ENCODE measurements around the gene MCRIP1.

Gene MCRIP1

DNA sequence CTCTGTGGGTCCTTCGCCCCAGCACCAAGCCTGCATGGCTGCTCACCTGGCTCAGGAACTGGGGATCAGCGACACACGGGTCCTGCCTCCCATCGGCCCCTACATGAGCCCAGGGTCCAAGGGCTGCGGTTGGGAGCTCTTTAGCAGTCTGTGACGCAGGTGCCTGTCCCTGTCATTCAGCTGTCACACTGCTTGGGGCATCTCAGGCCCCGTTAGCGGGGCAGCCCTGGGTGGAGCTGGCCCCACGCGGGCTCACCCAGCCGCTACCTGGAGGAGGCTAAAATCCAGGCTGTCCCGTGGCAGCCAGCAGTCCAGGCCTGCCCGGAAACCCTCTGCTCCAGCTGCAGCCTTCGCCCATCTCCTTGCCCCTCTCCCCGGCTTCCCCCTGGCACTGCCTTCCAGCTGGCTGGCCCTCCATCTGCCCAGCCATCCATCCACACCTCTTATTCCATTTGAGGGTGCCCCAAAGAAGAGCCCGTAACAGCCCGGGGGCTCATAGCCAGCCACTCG, 25.8 kb downstream of the MCRIP1 start:
- Histone ChIP-seq H3K27me3 (peaks cover 51 to 76% (median 61%) of the 10 kb centered on the region in 11 experiments), H3K9ac (peak overlapping the region in 1 of 11 experiments; percentile 12; a peak in 2 of 22 replicates), H4K20me1 (peaks cover 0 to 42% (median 0%) of the 10 kb centered on the region in 11 experiments; a peak in 10 of 22 replicates), H3K9me3 (replicated peaks in 1 of 11) (no peaks in the 10 kb centered on the region), H3K4me1 (peaks cover 13 to 64% (median 52%) of the 10 kb centered on the region in 10 experiments; a peak in 19 of 20 replicates), H3K27ac (no peak overlapping the region), H3K4me2 (peak overlapping the region in 9 of 11 experiments; percentile 6 to 84 (median 65); a peak in 16 of 22 replicates), H3K36me3 (no peaks in the 10 kb centered on the region), H3K4me3 (no peak overlapping the region)
- no peak for TF ChIP-seq Cebpa-rat (IDR thresholded peaks at IDR 0.05)

DNA sequence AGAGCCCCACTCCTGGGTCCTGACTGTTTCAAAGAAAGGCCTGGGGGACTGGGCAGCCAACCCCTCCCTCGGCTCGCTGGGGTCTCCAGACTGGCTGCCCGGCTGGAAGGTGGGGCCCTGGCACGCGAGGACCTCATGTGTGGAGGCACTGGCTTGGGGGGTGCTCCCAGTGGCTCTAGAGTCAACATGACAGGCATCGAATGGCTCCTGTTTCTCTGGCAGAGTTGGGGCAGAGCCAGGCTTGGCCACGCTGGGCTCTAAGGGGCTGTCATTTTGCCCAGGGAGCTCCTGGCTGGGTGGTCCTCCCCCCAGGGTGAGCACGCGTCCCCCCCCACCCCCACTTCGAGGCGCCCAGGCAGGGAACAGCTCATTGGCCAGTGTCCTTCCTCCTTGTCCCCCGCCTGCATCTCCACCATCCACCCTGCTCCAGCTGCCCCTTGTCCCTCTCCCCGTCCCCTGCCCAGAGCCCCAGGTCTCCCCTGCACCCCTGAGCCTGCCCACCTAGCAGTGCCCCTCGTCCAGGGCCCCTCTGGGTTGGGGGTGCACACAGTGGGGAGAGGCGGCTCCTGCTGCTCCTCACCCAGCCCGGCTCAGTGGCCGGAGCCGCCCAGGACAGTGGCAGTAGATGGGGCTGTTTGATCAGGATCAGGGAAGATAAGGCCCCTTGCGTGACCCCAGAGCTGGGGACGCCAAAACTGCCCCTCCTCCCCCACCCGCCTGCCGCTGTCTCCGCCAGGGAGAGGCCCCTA, 26.5 kb downstream of the MCRIP1 start:
- H3K4me2 ChIP-seq = peak overlapping the region in 9 of 11 experiments; percentile 6 to 84 (median 65); a peak in 13 of 22 replicates
- no peaks in the 10 kb centered on the region for H3K36me3 ChIP-seq
- H3K9me3 ChIP-seq (replicated peaks in 1 of 11) = peaks cover 0 to under 1% (median 0%) of the 10 kb centered on the region in 11 experiments; a peak in 1 of 22 replicates
- H3K4me1 ChIP-seq = peaks cover 9 to 58% (median 46%) of the 10 kb centered on the region in 10 experiments; a peak in 18 of 20 replicates
- H3K4me3 ChIP-seq = no peak overlapping the region
- no peak for TF ChIP-seq Cebpa-rat (IDR thresholded peaks at IDR 0.05)
- H3K27ac ChIP-seq = no peak overlapping the region
- H3K27me3 ChIP-seq = peaks cover 58 to 83% (median 67%) of the 10 kb centered on the region in 11 experiments
- peaks cover 0 to 40% (median 0%) of the 10 kb centered on the region in 11 experiments; a peak in 10 of 22 replicates for H4K20me1 ChIP-seq
- H3K9ac ChIP-seq = 0 out of 22 replicates have a peak overlapping the region, but pooled peaks of 1 of the 11 experiments have one; percentile 12

DNA sequence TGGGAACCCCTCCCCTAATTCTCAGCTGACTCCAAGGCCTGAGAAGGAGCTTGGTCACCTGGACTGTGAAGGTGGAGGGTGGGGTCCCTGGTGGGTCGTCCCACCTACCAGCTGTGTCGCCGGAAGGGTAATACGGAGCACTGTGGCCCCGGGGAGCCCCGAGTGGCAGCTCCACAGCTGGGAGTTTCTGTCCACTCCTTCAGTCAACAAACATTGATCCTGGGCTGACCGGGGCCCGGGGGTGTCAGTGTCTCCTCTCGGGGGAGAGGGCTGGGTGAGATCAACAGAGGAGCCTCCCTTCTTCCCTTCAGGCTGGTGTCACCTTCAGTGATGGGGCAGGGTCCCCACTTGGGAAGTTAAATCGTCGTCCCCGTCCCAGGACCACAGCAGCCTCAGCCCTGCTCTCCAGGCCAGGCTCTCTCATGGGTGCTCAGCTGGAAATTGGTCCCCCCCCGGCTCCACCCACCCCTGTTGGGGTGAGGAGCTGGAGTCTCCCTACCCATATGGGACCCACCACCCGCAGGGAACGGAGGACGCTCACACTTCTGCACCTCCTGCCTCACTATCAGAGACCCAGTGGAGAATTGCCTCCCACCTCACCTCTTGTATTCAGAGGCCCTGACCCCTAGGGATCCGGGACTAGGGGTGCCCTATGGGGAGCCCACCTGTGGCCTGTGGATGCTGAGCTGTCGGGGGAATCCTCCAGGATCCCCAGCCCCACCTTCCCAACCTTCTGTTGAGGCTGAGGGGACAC, 27.2 kb downstream of the MCRIP1 start:
- Histone ChIP-seq H3K27ac (no peak overlapping the region), H3K4me1 (peaks cover 9 to 50% (median 39%) of the 10 kb centered on the region in 10 experiments; a peak in 18 of 20 replicates), H3K9ac (no peak overlapping the region), H3K9me3 (replicated peaks in 1 of 11) (peaks cover 0 to 8% (median 5%) of the 10 kb centered on the region in 11 experiments; a peak in 8 of 22 replicates), H3K27me3 (peaks cover 65 to 90% (median 74%) of the 10 kb centered on the region in 11 experiments), H3K4me2 (peak overlapping the region in 2 of 11 experiments; percentile 77 to 82; a peak in 2 of 22 replicates), H4K20me1 (peaks cover 0 to 35% (median 0%) of the 10 kb centered on the region in 11 experiments; a peak in 10 of 22 replicates), H3K36me3 (no peaks in the 10 kb centered on the region), H3K4me3 (no peak overlapping the region)
- no peak for TF ChIP-seq Cebpa-rat (IDR thresholded peaks at IDR 0.05)

DNA sequence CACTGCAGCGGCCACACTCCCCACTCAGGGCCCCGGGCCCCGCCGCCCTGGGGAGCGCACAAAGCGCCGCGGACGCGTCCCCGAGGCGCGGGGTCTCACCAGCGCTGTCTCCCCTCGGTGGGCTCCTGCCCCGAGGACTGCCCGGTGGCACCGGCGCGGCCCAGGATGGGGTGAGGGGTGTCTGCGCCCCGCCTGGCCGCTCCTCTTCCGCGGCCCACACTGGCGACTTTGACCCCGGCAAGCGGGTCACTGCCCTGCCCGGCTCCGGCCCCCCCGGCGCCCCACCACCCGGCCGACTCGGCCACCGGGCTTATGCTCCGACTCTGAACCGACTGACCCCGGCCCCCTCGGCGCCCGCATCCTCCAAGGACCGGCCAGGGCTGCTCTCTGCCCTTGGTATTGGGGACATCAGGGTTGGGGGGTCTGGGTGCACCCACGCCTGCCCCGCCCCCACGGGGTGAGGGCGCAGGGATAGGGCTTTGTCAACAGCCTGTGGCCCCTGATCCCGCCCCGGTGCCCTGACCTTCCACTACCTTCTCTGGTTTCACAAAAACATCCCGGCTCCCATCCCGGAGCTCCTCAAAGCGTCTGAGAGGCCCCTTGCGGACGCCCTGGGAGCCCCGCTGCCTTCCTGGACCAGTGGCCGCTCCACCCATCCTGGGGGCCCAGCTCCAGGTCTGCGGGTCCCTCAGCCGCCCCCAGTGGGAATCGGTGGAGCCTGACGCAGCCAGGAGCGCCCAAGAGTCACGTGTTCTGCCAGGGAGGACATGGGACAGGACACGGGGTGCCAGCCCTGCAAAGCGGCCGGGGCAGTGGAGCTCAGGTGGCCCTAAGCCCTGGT, 28.3 kb downstream of the MCRIP1 start:
- no peak for TF ChIP-seq Cebpa-rat (IDR thresholded peaks at IDR 0.05)
- Histone ChIP-seq H3K4me2 (no peak overlapping the region), H3K36me3 (no peaks in the 10 kb centered on the region), H3K4me3 (no peak overlapping the region), H3K9ac (no peak overlapping the region), H3K4me1 (peaks cover 9 to 42% (median 38%) of the 10 kb centered on the region in 10 experiments; a peak in 18 of 20 replicates), H3K9me3 (replicated peaks in 1 of 11) (peaks cover 4 to 18% (median 10%) of the 10 kb centered on the region in 11 experiments; a peak in 21 of 22 replicates), H3K27me3 (peaks cover 76 to 95% (median 85%) of the 10 kb centered on the region in 11 experiments), H4K20me1 (peaks cover 0 to 35% (median 0%) of the 10 kb centered on the region in 11 experiments; a peak in 10 of 22 replicates), H3K27ac (no peak overlapping the region)

DNA sequence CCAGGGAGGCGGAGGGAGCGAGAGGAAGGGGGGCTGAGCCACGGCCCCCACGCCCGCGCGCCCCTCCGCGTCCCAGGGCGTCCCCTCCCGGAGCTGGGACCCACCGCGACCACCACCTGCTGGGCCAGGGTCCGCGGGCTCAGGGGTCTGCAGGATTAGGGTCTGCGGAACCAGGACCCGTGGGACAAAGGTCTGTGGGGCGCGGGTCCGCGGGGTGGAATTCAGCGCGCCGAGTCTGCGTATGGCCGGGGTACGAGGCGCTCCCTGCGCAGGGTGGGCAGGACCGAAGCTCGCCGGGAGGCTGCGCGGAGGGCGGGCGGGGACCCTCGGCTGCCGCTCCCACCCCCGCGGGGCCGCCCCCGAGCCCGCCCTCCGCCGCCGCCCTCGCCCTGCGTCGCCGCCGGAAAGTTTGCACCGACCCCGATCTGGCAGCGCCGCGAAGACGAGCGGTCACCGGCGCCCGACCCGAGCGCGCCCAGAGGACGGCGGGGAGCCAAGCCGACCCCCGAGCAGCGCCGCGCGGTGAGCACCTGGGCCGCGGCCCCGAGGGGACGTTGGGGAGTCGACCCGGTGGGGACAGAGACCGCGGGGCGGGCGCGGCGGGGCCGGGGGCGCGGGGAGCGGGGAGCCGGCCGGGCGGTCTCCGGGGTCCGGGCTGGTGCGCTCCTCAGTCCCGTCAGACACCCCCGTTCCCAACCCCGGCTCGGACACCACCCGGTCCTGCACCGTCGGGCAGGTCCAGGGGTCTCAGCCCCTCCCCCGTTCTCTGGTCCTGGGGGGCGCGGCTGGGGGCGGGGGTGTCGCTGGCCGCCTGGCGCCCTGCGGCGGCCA, 29.1 kb downstream of the MCRIP1 start, which contains the start of gene GCGR:
GCGR (plus strand) TSS at position 423 of the 831 bp plus-strand sequence. CDS start 4,869 bp downstream, outside the sequence.
- peaks cover 79 to 96% (median 90%) of the 10 kb centered on the region in 11 experiments for H3K27me3 ChIP-seq
- peaks cover 10 to 26% (median 17%) of the 10 kb centered on the region in 11 experiments; a peak in 21 of 22 replicates for H3K9me3 ChIP-seq (replicated peaks in 1 of 11)
- H4K20me1 ChIP-seq = peaks cover 0 to 35% (median 0%) of the 10 kb centered on the region in 11 experiments; a peak in 10 of 22 replicates
- no peak within 1 kb of the TSS for H3K27ac ChIP-seq
- H3K4me2 ChIP-seq = peak within 1 kb of the TSS in 3 of 11 experiments; percentile 25 to 33 (median 28); a peak in 6 of 22 replicates
- TF ChIP-seq Cebpa-rat (IDR thresholded peaks at IDR 0.05) = no peak
- H3K4me1 ChIP-seq = peaks cover 9 to 35% (median 32%) of the 10 kb centered on the region in 10 experiments; a peak in 18 of 20 replicates
- H3K9ac ChIP-seq = no peak within 1 kb of the TSS
- H3K36me3 ChIP-seq = no peaks in the 10 kb centered on the region
- no peak within 1 kb of the TSS; a peak in 1 of 20 replicates for H3K4me3 ChIP-seq

DNA sequence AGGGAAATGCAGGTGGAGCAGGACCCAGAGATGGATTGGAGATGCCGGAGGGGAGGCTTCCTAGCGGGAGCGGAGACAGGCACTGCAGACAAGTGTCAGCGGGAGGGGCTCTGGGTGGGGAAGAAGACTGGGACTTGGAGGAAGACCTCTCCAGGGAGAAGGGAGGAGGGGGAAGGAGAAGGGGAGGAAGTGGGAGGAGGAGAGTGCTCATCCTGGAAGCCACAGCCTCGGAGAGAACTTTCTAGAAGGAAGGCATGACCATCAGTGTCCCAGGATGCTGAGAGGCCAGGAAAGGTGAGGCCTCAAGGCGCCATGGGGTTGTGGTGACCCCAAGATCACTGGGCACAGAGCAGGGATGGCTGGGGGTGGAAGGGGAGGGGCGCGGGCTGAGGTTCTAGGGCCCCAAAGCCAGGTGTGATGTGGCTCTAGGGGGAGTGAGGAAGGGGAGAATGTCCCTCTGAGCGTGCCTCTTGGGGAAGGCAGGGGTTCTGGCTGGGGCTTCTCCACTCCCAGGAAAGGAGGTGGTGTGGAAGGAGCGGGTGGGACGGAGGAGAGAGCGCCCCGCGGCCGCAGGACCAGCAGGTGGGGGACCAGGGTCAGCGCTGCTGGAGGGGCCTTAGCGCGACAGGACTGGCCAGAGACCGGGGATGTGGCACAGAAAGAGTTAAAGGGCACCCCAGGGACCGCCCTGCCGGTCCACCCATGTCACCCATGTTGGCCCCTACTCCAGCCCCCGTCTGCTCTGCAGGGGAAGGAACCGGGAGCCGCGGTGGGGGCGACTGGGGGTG, 30.0 kb downstream of the MCRIP1 start:
- no peak overlapping the region; a peak in 1 of 20 replicates for H3K4me3 ChIP-seq
- peaks cover 72 to 90% (median 85%) of the 10 kb centered on the region in 11 experiments for H3K27me3 ChIP-seq
- peaks cover 0 to 31% (median 0%) of the 10 kb centered on the region in 11 experiments; a peak in 10 of 22 replicates for H4K20me1 ChIP-seq
- no peak overlapping the region for H3K9ac ChIP-seq
- H3K36me3 ChIP-seq = no peaks in the 10 kb centered on the region
- peak overlapping the region in 3 of 11 experiments; percentile 25 to 33 (median 28); a peak in 6 of 22 replicates for H3K4me2 ChIP-seq
- peaks cover 10 to 28% (median 17%) of the 10 kb centered on the region in 11 experiments; a peak in 21 of 22 replicates for H3K9me3 ChIP-seq (replicated peaks in 1 of 11)
- no peak overlapping the region for H3K27ac ChIP-seq
- H3K4me1 ChIP-seq = peaks cover 9 to 26% (median 23%) of the 10 kb centered on the region in 10 experiments; a peak in 18 of 20 replicates
- TF ChIP-seq Cebpa-rat (IDR thresholded peaks at IDR 0.05) = no peak

Measured in BLaER1 treated with 17β-estradiol and CSF1 and Interleukin-3, amounts not matched to agents 10 nM and 100 nM (cell line).